GM19351 (cell line): ENCODE data around the gene ELANE.
A peak's percentile ranks its signal among the peaks of the same experiment; 100 is the strongest.
"Not testable (repeated sequence)": the region's sequence is repeated elsewhere in the genome, so short reads cannot be mapped to it uniquely, and the experiment has no call there.

Experiments
- ATAC-seq: cut with Tn5 transposase; IDR thresholded peaks from one replicate; pipeline ENCODE4 v1.9.1; 2021; ENCODE audit warnings: mild to moderate bottlenecking, moderate library complexity; ENCODE audit not compliant: unreplicated experiment

The ELANE gene

GRCh38 chr19:891421-892200 lies 39.5 kb downstream of the ELANE start:
- not testable (repeated sequence) for ATAC-seq

- ATAC-seq: no peak
Measured at GRCh38 chr19:892243-892893, 40.3 kb downstream of the ELANE start.

- ATAC-seq: peak; percentile 85
Measured at GRCh38 chr19:892894-893689, 41.0 kb downstream of the ELANE start, which contains the start of the genes MED16 and RNU6-9. Gene MED16, minus strand, starts transcription at chr19:893187. Its CDS starts 2,056 bp downstream, at chr19:891131. Gene RNU6-9, plus strand, starts transcription at chr19:893484.

- ATAC-seq: no peak
Measured at GRCh38 chr19:896434-896833, 44.3 kb downstream of the ELANE start.

GRCh38 chr19:896999-897398 lies 44.9 kb downstream of the ELANE start:
- ATAC-seq: no peak

- ATAC-seq: no peak
Measured at GRCh38 chr19:897442-898039, 45.4 kb downstream of the ELANE start.

GRCh38 chr19:898663-899062 lies 46.6 kb downstream of the ELANE start:
- ATAC-seq: no peak

- no peak for ATAC-seq
Measured at GRCh38 chr19:899336-900042, 47.4 kb downstream of the ELANE start.

- no peak for ATAC-seq
Measured at GRCh38 chr19:900043-900301, 47.9 kb downstream of the ELANE start.

- ATAC-seq: no peak
Measured at GRCh38 chr19:900302-901111, 48.4 kb downstream of the ELANE start.

- no peak for ATAC-seq
Measured at GRCh38 chr19:901216-902092, 49.4 kb downstream of the ELANE start.

- ATAC-seq: no peak
Measured at GRCh38 chr19:902093-902370, 49.9 kb downstream of the ELANE start.

- ATAC-seq: no peak
Measured at GRCh38 chr19:902446-903226, 50.5 kb downstream of the ELANE start.

- ATAC-seq: no peak
Measured at GRCh38 chr19:903266-903797, 51.2 kb downstream of the ELANE start.

GRCh38 chr19:904545-904944 lies 52.4 kb downstream of the ELANE start:
- ATAC-seq: no peak
